GM12874 (cell line): Measurements from ENCODE around the gene LIN28B.

Experiments used
- CTCF ChIP-seq: IDR thresholded peaks from 2 replicates; pipeline ENCODE4 v1.5.1; 2011; ENCODE audit warnings: low read depth, mild to moderate bottlenecking, control low read depth, low read length, moderate library complexity; ENCODE audit not compliant: insufficient read depth

LIN28B gene

GRCh38 chr6:105045526-105045925 lies 88.6 kb downstream of the LIN28B start:
- no peak for TF ChIP-seq CTCF

- no peak for TF ChIP-seq CTCF
These were observed 95.1 kb downstream of the LIN28B start for GRCh38 chr6:105051941-105052471.

- no peak for TF ChIP-seq CTCF
These were observed 99.7 kb downstream of the LIN28B start for GRCh38 chr6:105056646-105057045.

GRCh38 chr6:105057160-105057559 lies 100.3 kb downstream of the LIN28B start:
- TF ChIP-seq CTCF: no peak

GRCh38 chr6:105058316-105058715 lies 101.4 kb downstream of the LIN28B start:
- no peak for TF ChIP-seq CTCF

- no peak for TF ChIP-seq CTCF
These were observed 101.9 kb downstream of the LIN28B start for GRCh38 chr6:105058846-105059245.

GRCh38 chr6:105066233-105066632 lies 109.3 kb downstream of the LIN28B start:
- TF ChIP-seq CTCF: no peak
